H9 (cell line): ENCODE data around the gene ANKRD65. TPM values are rescaled to one million over a fixed set of nuclear protein-coding genes. Genes with fewer than 3 reads are reported as not detected.

Source experiments
- DNase-seq: peaks from one replicate; pipeline ENCODE4 v3.0.0-alpha.2; 2017
- H2AFZ ChIP-seq: one replicate; pipeline ENCODE4 v1.6.1; 2013; ENCODE audit warnings: mild to moderate bottlenecking, low read length, control low read depth, moderate library complexity
- H2AK5ac ChIP-seq: 2 replicates; pipeline ENCODE4 v1.6.1; 2013; ENCODE audit warnings: low read length, control low read depth, mixed read lengths; ENCODE audit not compliant: insufficient read length
- H2BK120ac ChIP-seq: one replicate; pipeline ENCODE4 v1.6.1; 2013; ENCODE audit warnings: low read depth, mild to moderate bottlenecking, low read length, control low read depth, inconsistent platforms; ENCODE audit not compliant: poor library complexity, severe bottlenecking
- H2BK12ac ChIP-seq: 2 replicates; pipeline ENCODE4 v1.6.1; 2013; ENCODE audit warnings: low read length, control low read depth, mixed read lengths, low read depth; ENCODE audit not compliant: insufficient read length
- H2BK15ac ChIP-seq: 2 replicates; pipeline ENCODE4 v1.6.1; 2013; ENCODE audit warnings: low read depth, low read length, control low read depth
- H2BK20ac ChIP-seq: one replicate; pipeline ENCODE4 v1.6.1; 2013; ENCODE audit warnings: low read depth, mild to moderate bottlenecking, low read length, control low read depth, inconsistent platforms; ENCODE audit not compliant: poor library complexity, severe bottlenecking
- H2BK5ac ChIP-seq: 2 replicates; pipeline ENCODE4 v1.6.1; 2013; ENCODE audit warnings: low read length, control low read depth, mixed read lengths; ENCODE audit not compliant: insufficient read length
- H3K14ac ChIP-seq: 2 replicates; pipeline ENCODE4 v1.6.1; 2013; ENCODE audit warnings: low read length, control low read depth; ENCODE audit not compliant: insufficient read depth
- H3K18ac ChIP-seq: 2 replicates; pipeline ENCODE4 v1.6.1; 2013; ENCODE audit warnings: low read depth, mild to moderate bottlenecking, mixed read lengths, low read length, control low read depth; ENCODE audit not compliant: insufficient read length
- H3K23ac ChIP-seq: 2 replicates; pipeline ENCODE4 v1.6.1; 2013; ENCODE audit warnings: low read length, control low read depth, mixed read lengths, low read depth; ENCODE audit not compliant: insufficient read length
- H3K23me2 ChIP-seq: 2 replicates; pipeline ENCODE4 v1.6.1; 2013; ENCODE audit warnings: low read depth, mild to moderate bottlenecking, mixed read lengths, low read length, control low read depth; ENCODE audit not compliant: insufficient read length, poor library complexity, severe bottlenecking
- H3K27ac ChIP-seq: 2 replicates; pipeline ENCODE4 v1.5.1; 2013; ENCODE audit warnings: low read length, control low read depth, mixed read lengths, low read depth; ENCODE audit not compliant: insufficient read length
- H3K27me3 ChIP-seq: 2 replicates; pipeline ENCODE4 v1.6.1; 2013; ENCODE audit warnings: low read length, control low read depth, inconsistent platforms; ENCODE audit not compliant: insufficient read depth
- H3K4ac ChIP-seq: 2 replicates; pipeline ENCODE4 v1.6.1; 2013; ENCODE audit warnings: low read depth, mild to moderate bottlenecking, control low read depth, inconsistent platforms, low read length, moderate library complexity
- H3K4me1 ChIP-seq: 2 replicates; pipeline ENCODE4 v1.6.1; 2013; ENCODE audit warnings: low read length, control low read depth, inconsistent platforms; ENCODE audit not compliant: insufficient read depth
- H3K4me2 ChIP-seq: 2 replicates; pipeline ENCODE4 v1.6.1; 2013; ENCODE audit warnings: low read length, control low read depth, mixed read lengths; ENCODE audit not compliant: insufficient read length, insufficient read depth
- H3K56ac ChIP-seq: 2 replicates; pipeline ENCODE4 v1.6.1; 2013; ENCODE audit warnings: low read depth, mild to moderate bottlenecking, mixed read lengths, low read length, control low read depth; ENCODE audit not compliant: insufficient read length
- H3K79me1 ChIP-seq: 2 replicates; pipeline ENCODE4 v1.6.1; 2013; ENCODE audit warnings: low read depth, mild to moderate bottlenecking, moderate library complexity, low read length, control low read depth, inconsistent platforms; ENCODE audit not compliant: insufficient read depth, poor library complexity, severe bottlenecking
- H3K79me2 ChIP-seq: 2 replicates; pipeline ENCODE4 v1.6.1; 2013; ENCODE audit warnings: low read length, control low read depth, inconsistent platforms; ENCODE audit not compliant: insufficient read depth
- H3K9ac ChIP-seq: 2 replicates; pipeline ENCODE4 v1.6.1; 2013; ENCODE audit warnings: low read length, control low read depth, mixed read lengths; ENCODE audit not compliant: insufficient read length; ENCODE audit errors: extremely low read depth
- H3K9me3 ChIP-seq: one replicate; pipeline ENCODE4 v1.6.1; 2013; ENCODE audit warnings: low read depth, low read length, inconsistent platforms; ENCODE audit not compliant: control insufficient read depth
- H3T11ph ChIP-seq: one replicate; pipeline ENCODE4 v1.6.1; 2013; ENCODE audit warnings: mild to moderate bottlenecking, low read length, control low read depth, inconsistent platforms
- H4K20me1 ChIP-seq: one replicate; pipeline ENCODE4 v1.6.1; 2013; ENCODE audit not compliant: control insufficient read depth, insufficient read length, insufficient read depth
- H4K5ac ChIP-seq: 2 replicates; pipeline ENCODE4 v1.6.1; 2013; ENCODE audit warnings: low read depth, mild to moderate bottlenecking, mixed read lengths, low read length, control low read depth; ENCODE audit not compliant: insufficient read length
- H4K8ac ChIP-seq: replicated peaks from 2 replicates; pipeline ENCODE4 v1.6.1; 2013; ENCODE audit warnings: low read length, control low read depth, mixed read lengths, low read depth; ENCODE audit not compliant: insufficient read length
- H4K91ac ChIP-seq: 2 replicates; pipeline ENCODE4 v1.6.1; 2013; ENCODE audit warnings: low read depth, mild to moderate bottlenecking, moderate library complexity, mixed read lengths, low read length, control low read depth; ENCODE audit not compliant: insufficient read length
- H3K27ac Mint-ChIP-seq, 3 experiments: 2 replicates in 2 of 3; 3 replicates in 1 of 3; pipeline ENCODE4 v1.8.0; 2020 to 2021; ENCODE audit warnings: mixed read lengths in 3 of 3, mild to moderate bottlenecking in 1 of 3, moderate library complexity in 1 of 3
- H3K27me3 Mint-ChIP-seq: 2 replicates; pipeline ENCODE4 v1.8.0; 2021; ENCODE audit warnings: low read depth, mild to moderate bottlenecking, moderate library complexity, mixed read lengths
- H3K36me3 Mint-ChIP-seq, 3 experiments: 2 replicates in 2 of 3; 3 replicates in 1 of 3; pipeline ENCODE4 v1.8.0; 2020 to 2021; ENCODE audit warnings: low read depth in 3 of 3, mixed read lengths in 3 of 3; ENCODE audit not compliant: insufficient read depth in 1 of 3
- H3K4me1 Mint-ChIP-seq, 2 experiments: 2 replicates each; pipeline ENCODE4 v1.8.0; 2020; ENCODE audit warnings: mixed read lengths in 2 of 2
- H3K4me3 Mint-ChIP-seq, 2 experiments: 2 replicates in 1 of 2; 3 replicates in 1 of 2; pipeline ENCODE4 v1.8.0; 2020 to 2021; ENCODE audit warnings: mild to moderate bottlenecking in 2 of 2, mixed read lengths in 2 of 2, moderate library complexity in 1 of 2
- H3K9me3 Mint-ChIP-seq, 2 experiments: 2 replicates in 1 of 2; 3 replicates in 1 of 2; pipeline ENCODE4 v1.8.0; 2020; ENCODE audit warnings: mild to moderate bottlenecking in 2 of 2, mixed read lengths in 2 of 2, moderate library complexity in 1 of 2
- WGBS: extraction: QIAGEN DNeasy Blood & Tissue Kit; methylation state at CpG from one replicate; pipeline ENCODE4 v1.1.7; 2013; ENCODE audit warnings: missing lambda C conversion rate, low lambda C conversion rate, mixed read lengths; ENCODE audit not compliant: insufficient read length; ENCODE audit errors: extremely low coverage; 5-methylcytosine and 5-hydroxymethylcytosine counted together
- total RNA-seq: library from RNA; stranded (reverse); gene quantifications from 2 replicates; pipeline ENCODE4 v1.2.1, GENCODE V29; 2021
- TF ChIP-seq, protein P1 (sequence below): fragments of 200-600 bp; sonication (generic); conservative IDR thresholded peaks from 3 replicates; pipeline ENCODE4 v1.8.0; 2021; ENCODE audit warnings: antibody characterized with exemption, mild to moderate bottlenecking

The ANKRD65 gene
- total RNA-seq, 1 experiment from 2014 or later, result 3.1 TPM

GRCh38 chr1:1426496-1427105 lies 5.5 kb upstream of the ANKRD65 start:
- H3K4me1 ChIP-seq, result peaks cover 7% of the 10 kb centered on the region; the same call in 1 of the 2 replicates
- Mint-ChIP-seq H3K27ac (0 out of 7 replicates have a peak overlapping the region, but pooled peaks of 1 of the 3 experiments have one; percentile 29), H3K4me3 (peak overlapping the region in 1 of 2 experiments; percentile 66; a peak in 2 of 5 replicates), H3K9me3 (peaks cover 3 to 4% of the 10 kb centered on the region in 2 experiments; a peak in 4 of 5 replicates), H3K27me3 (no peaks in the 10 kb centered on the region), H3K4me1 (peaks cover 33 to 51% of the 10 kb centered on the region in 2 experiments), H3K36me3 (peaks cover 3 to 5% (median 4%) of the 10 kb centered on the region in 3 experiments; a peak in 6 of 7 replicates)
- no peak overlapping the region for H2BK20ac ChIP-seq
- peaks cover 3% of the 10 kb centered on the region for H3K23me2 ChIP-seq
- no peaks in the 10 kb centered on the region for H3K27me3 ChIP-seq
- H3K18ac ChIP-seq, result no peak overlapping the region
- H2BK12ac ChIP-seq, result no peak overlapping the region
- H3K79me1 ChIP-seq, result no peaks in the 10 kb centered on the region
- no peak overlapping the region for H2BK120ac ChIP-seq
- no peak overlapping the region for H3K9ac ChIP-seq
- H3K14ac ChIP-seq, result no peak overlapping the region
- no peak overlapping the region for H3K4me2 ChIP-seq
- H4K5ac ChIP-seq, result no peak overlapping the region
- H4K20me1 ChIP-seq, result no peaks in the 10 kb centered on the region
- no peak overlapping the region for H2BK15ac ChIP-seq
- TF ChIP-seq, protein P1, sequence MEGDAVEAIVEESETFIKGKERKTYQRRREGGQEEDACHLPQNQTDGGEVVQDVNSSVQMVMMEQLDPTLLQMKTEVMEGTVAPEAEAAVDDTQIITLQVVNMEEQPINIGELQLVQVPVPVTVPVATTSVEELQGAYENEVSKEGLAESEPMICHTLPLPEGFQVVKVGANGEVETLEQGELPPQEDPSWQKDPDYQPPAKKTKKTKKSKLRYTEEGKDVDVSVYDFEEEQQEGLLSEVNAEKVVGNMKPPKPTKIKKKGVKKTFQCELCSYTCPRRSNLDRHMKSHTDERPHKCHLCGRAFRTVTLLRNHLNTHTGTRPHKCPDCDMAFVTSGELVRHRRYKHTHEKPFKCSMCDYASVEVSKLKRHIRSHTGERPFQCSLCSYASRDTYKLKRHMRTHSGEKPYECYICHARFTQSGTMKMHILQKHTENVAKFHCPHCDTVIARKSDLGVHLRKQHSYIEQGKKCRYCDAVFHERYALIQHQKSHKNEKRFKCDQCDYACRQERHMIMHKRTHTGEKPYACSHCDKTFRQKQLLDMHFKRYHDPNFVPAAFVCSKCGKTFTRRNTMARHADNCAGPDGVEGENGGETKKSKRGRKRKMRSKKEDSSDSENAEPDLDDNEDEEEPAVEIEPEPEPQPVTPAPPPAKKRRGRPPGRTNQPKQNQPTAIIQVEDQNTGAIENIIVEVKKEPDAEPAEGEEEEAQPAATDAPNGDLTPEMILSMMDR, result no peak
- H3T11ph ChIP-seq, result no peak overlapping the region
- no peak overlapping the region for H3K56ac ChIP-seq
- H2BK5ac ChIP-seq, result no peak overlapping the region
- no peak overlapping the region for H3K27ac ChIP-seq
- no peaks in the 10 kb centered on the region for H3K9me3 ChIP-seq
- H3K4ac ChIP-seq, result no peak overlapping the region
- H2AFZ ChIP-seq, result no peak overlapping the region
- H3K79me2 ChIP-seq, result no peaks in the 10 kb centered on the region
- DNase-seq, result peak; percentile 49
- no peak overlapping the region for H2AK5ac ChIP-seq
- no peak overlapping the region for H4K91ac ChIP-seq
- WGBS, result no CpG with 5 or more reads among the region's 19 CpGs
- H4K8ac ChIP-seq, result no peak overlapping the region
- no peak overlapping the region for H3K23ac ChIP-seq
